H1 (cell line): Measurements from ENCODE around the gene ADGRD2. TPM values are rescaled to one million over a fixed set of nuclear protein-coding genes. Genes with fewer than 3 reads are reported as not detected.

Experiments used
- CTCF ChIA-PET: fragments of 300-600 bp; sonication (Branson Sonifier 250); formaldehyde crosslinking; loops from one replicate; lab custom pipeline; 2021; ENCODE audit not compliant: partially characterized antibody; lab: Charles Lee
- POLR2A ChIA-PET: fragments of 300-600 bp; sonication (Branson Sonifier 250); formaldehyde crosslinking; loops from one replicate; lab custom pipeline; 2021; ENCODE audit warnings: inconsistent platforms; ENCODE audit not compliant: partially characterized antibody; lab: Charles Lee
- DNase-seq, 2 experiments: peaks; one replicate each; pipeline versions ENCODE4 v3.0.0 to v3.0.0-alpha.2; 2010 to 2022; ENCODE audit warnings: low spot score in 2 of 2, low read depth in 1 of 2, mixed read lengths in 1 of 2
- FAIRE-seq: peaks from 2 replicates; lab custom pipeline; 2011; peaks lifted over from hg19 to GRCh38; lab: Jason Lieb, UNC
- H2AFZ ChIP-seq: 2 replicates; pipeline ENCODE4 v1.8.1; 2012; ENCODE audit warnings: low read length, inconsistent platforms
- H2AK5ac ChIP-seq: 2 replicates; pipeline ENCODE4 v1.6.1; 2013; ENCODE audit warnings: low read depth, low read length
- H2BK120ac ChIP-seq: replicated peaks from 2 replicates; pipeline ENCODE3; 2013; ENCODE audit warnings: low read depth, low read length, inconsistent platforms
- H2BK12ac ChIP-seq: 2 replicates; pipeline ENCODE4 v1.6.1; 2013; ENCODE audit warnings: low read depth, low read length
- H2BK15ac ChIP-seq: 2 replicates; pipeline ENCODE4 v1.6.1; 2013; ENCODE audit warnings: low read length
- H2BK20ac ChIP-seq: 2 replicates; pipeline ENCODE4 v1.6.1; 2013; ENCODE audit warnings: low read length
- H2BK5ac ChIP-seq: 2 replicates; pipeline ENCODE4 v1.6.1; 2013; ENCODE audit warnings: low read depth, low read length
- H3K14ac ChIP-seq: 2 replicates; pipeline ENCODE4 v1.6.1; 2013; ENCODE audit warnings: inconsistent platforms; ENCODE audit not compliant: insufficient read length
- H3K18ac ChIP-seq: 2 replicates; pipeline ENCODE4 v1.6.1; 2013; ENCODE audit warnings: low read length; ENCODE audit errors: extremely low read depth
- H3K23ac ChIP-seq: 2 replicates; pipeline ENCODE4 v1.6.1; 2013; ENCODE audit warnings: inconsistent platforms; ENCODE audit not compliant: insufficient read length
- H3K23me2 ChIP-seq: 2 replicates; pipeline ENCODE4 v1.6.1; 2013; ENCODE audit warnings: low read depth, low read length
- H3K27ac ChIP-seq: 2 replicates; pipeline ENCODE4 v1.6.1; 2011; ENCODE audit warnings: low read depth, low read length, inconsistent platforms
- H3K27me3 ChIP-seq, 4 experiments: replicated peaks in 1 of 4; 1 replicate in 1 of 4; 2 replicates in 3 of 4; pipeline versions ENCODE4 v1.6.1 to v1.8.1; 2011 to 2013; ENCODE audit warnings: low read length in 3 of 4, mild to moderate bottlenecking in 3 of 4, inconsistent platforms in 2 of 4, mixed read lengths in 2 of 4, moderate library complexity in 1 of 4; ENCODE audit not compliant: control insufficient read depth in 3 of 4, insufficient read depth in 3 of 4; ENCODE audit errors: extremely low read depth in 1 of 4
- H3K36me3 ChIP-seq, 4 experiments: 2 replicates each; pipeline versions ENCODE4 v1.6.1 to v1.8.1; 2011 to 2013; ENCODE audit warnings: mild to moderate bottlenecking in 4 of 4, low read length in 3 of 4, moderate library complexity in 2 of 4, control low read depth in 1 of 4, inconsistent platforms in 1 of 4; ENCODE audit not compliant: insufficient read depth in 4 of 4, control insufficient read depth in 2 of 4
- H3K4ac ChIP-seq: replicated peaks from 2 replicates; pipeline ENCODE3; 2013; ENCODE audit warnings: low read length, low read depth, mixed read lengths, inconsistent platforms; ENCODE audit not compliant: insufficient read length
- H3K4me1 ChIP-seq, 4 experiments: replicated peaks in 1 of 4; 1 replicate in 1 of 4; 2 replicates in 3 of 4; pipeline versions ENCODE4 v1.6.1 to v1.8.1; 2011 to 2013; ENCODE audit warnings: low read length in 3 of 4, inconsistent platforms in 2 of 4, mixed read lengths in 1 of 4; ENCODE audit not compliant: insufficient read depth in 4 of 4, control insufficient read depth in 3 of 4
- H3K4me2 ChIP-seq, 2 experiments: 2 replicates each; pipeline versions ENCODE4 v1.6.1 to v1.8.1; 2011 to 2013; ENCODE audit warnings: low read depth in 2 of 2, low read length in 2 of 2, control low read depth in 1 of 2, inconsistent platforms in 1 of 2, mild to moderate bottlenecking in 1 of 2; ENCODE audit not compliant: insufficient read depth in 1 of 2
- H3K4me3 ChIP-seq, 4 experiments: fragments of 200-600, 300-600 bp in 1 of 4; sonication (generic), shearing (Covaris generic), sonication (Bioruptor Twin) in 1 of 4; 2 replicates each; pipeline versions ENCODE4 v1.5.1 to v1.8.1; 2011 to 2016; ENCODE audit warnings: low read length in 4 of 4, low read depth in 3 of 4, control low read depth in 2 of 4, inconsistent platforms in 2 of 4, mild to moderate bottlenecking in 2 of 4, mixed read lengths in 1 of 4, moderate library complexity in 1 of 4; ENCODE audit not compliant: insufficient read depth in 2 of 4; ENCODE audit errors: extremely low read depth in 1 of 4
- H3K56ac ChIP-seq: replicated peaks from 2 replicates; pipeline ENCODE3; 2013; ENCODE audit warnings: low read depth, mild to moderate bottlenecking, mixed read lengths, low read length, inconsistent platforms; ENCODE audit not compliant: insufficient read length
- H3K79me1 ChIP-seq: 2 replicates; pipeline ENCODE4 v1.6.1; 2013; ENCODE audit warnings: low read depth, low read length, control low read depth
- H3K79me2 ChIP-seq, 2 experiments: 2 replicates each; pipeline versions ENCODE4 v1.6.1 to v1.8.1; 2012 to 2013; ENCODE audit warnings: low read length in 2 of 2, mild to moderate bottlenecking in 2 of 2, inconsistent platforms in 1 of 2; ENCODE audit not compliant: insufficient read depth in 2 of 2, control insufficient read depth in 1 of 2
- H3K9ac ChIP-seq, 4 experiments: replicated peaks in 1 of 4; 1 replicate in 1 of 4; 2 replicates in 3 of 4; pipeline versions ENCODE4 v1.6.1 to v1.8.1; 2011 to 2013; ENCODE audit warnings: low read depth in 3 of 4, low read length in 3 of 4, control low read depth in 2 of 4, mild to moderate bottlenecking in 2 of 4, moderate library complexity in 2 of 4, inconsistent platforms in 1 of 4; ENCODE audit errors: extremely low read depth in 1 of 4
- H3K9me3 ChIP-seq, 2 experiments: 2 replicates each; pipeline versions ENCODE4 v1.6.1 to v1.8.1; 2012 to 2013; ENCODE audit warnings: mild to moderate bottlenecking in 2 of 2, moderate library complexity in 2 of 2, control low read depth in 1 of 2, inconsistent platforms in 1 of 2, low read depth in 1 of 2, low read length in 1 of 2, mixed read lengths in 1 of 2; ENCODE audit not compliant: insufficient read depth in 2 of 2
- H4K20me1 ChIP-seq, 2 experiments: replicated peaks in 1 of 2; 2 replicates each; pipeline versions ENCODE3 to v1.8.1; 2011 to 2013; ENCODE audit warnings: inconsistent platforms in 2 of 2, low read length in 2 of 2, mild to moderate bottlenecking in 1 of 2; ENCODE audit not compliant: insufficient read depth in 2 of 2, control insufficient read depth in 1 of 2
- H4K5ac ChIP-seq: 2 replicates; pipeline ENCODE4 v1.6.1; 2013; ENCODE audit warnings: low read length, low read depth, mixed read lengths, inconsistent platforms; ENCODE audit not compliant: insufficient read length
- H4K8ac ChIP-seq: 2 replicates; pipeline ENCODE4 v1.8.0; 2013; ENCODE audit warnings: mild to moderate bottlenecking, moderate library complexity, low read length, inconsistent platforms; ENCODE audit not compliant: insufficient read depth; ENCODE audit errors: extremely low read depth
- H4K91ac ChIP-seq: replicated peaks from 2 replicates; pipeline ENCODE3; 2013; ENCODE audit warnings: low read length, mixed read lengths, inconsistent platforms; ENCODE audit not compliant: insufficient read length
- EGR1 ChIP-seq: IDR thresholded peaks from 2 replicates; pipeline ENCODE4 v1.6.1; 2011; ENCODE audit warnings: low read depth, low read length, borderline replicate concordance
- FOSL1 ChIP-seq: IDR thresholded peaks from 2 replicates; pipeline ENCODE4 v1.6.1; 2011; ENCODE audit warnings: mild to moderate bottlenecking, low read depth, low read length, moderate library complexity; ENCODE audit not compliant: insufficient read depth
- MAFK ChIP-seq: IDR thresholded peaks from 2 replicates; pipeline ENCODE4 v1.6.1; 2012; ENCODE audit warnings: low read depth, mild to moderate bottlenecking, improper control_type of control experiment, low read length
- POLR2AphosphoS5 ChIP-seq: IDR thresholded peaks from 2 replicates; pipeline ENCODE4 v1.6.1; 2011; ENCODE audit warnings: low read depth, low read length
- SAP30 ChIP-seq: fragments of 300-600 bp; sonication (generic); IDR thresholded peaks from 2 replicates; pipeline ENCODE4 v1.7.1; 2012; ENCODE audit warnings: low read length, moderate library complexity, mild to moderate bottlenecking, inconsistent platforms; ENCODE audit not compliant: insufficient read depth, insufficient replicate concordance
- SP1 ChIP-seq: IDR thresholded peaks from 2 replicates; pipeline ENCODE4 v1.6.1; 2011; ENCODE audit warnings: low read depth, low read length
- TCF12 ChIP-seq: IDR thresholded peaks from 2 replicates; pipeline ENCODE4 v1.6.1; 2011; ENCODE audit warnings: low read depth, mild to moderate bottlenecking, low read length
- WGBS, 2 experiments: shearing (Covaris generic) in 1 of 2; methylation state at CpG; one replicate each; pipeline versions ENCODE4 v1.1.6 to v1.1.7; 2013 to 2015; ENCODE audit warnings: low lambda C conversion rate in 2 of 2, mixed read lengths in 2 of 2, inconsistent platforms in 1 of 2, low coverage in 1 of 2, missing lambda C conversion rate in 1 of 2; ENCODE audit not compliant: insufficient replicate concordance in 2 of 2, insufficient coverage in 1 of 2, insufficient read length in 1 of 2; ENCODE audit errors: extremely low coverage in 1 of 2, missing lambda C conversion rate in 1 of 2; 5-methylcytosine and 5-hydroxymethylcytosine counted together
- polyA plus RNA-seq, 7 experiments: library from polyadenylated mRNA; depleted of rRNA in 3 of 7; stranded (reverse) in 5 of 7; unstranded in 2 of 7; fragments of >200 nt in 5 of 7; fragments of 200-250 nt in 2 of 7; gene quantifications; 1 replicate in 5 of 7; 2 replicates in 1 of 7; 4 replicates in 1 of 7; pipeline versions ENCODE4 v1.2.1 to v1.2.3, GENCODE V29; 2011 to 2013; ENCODE audit warnings: missing spikeins in 2 of 7, mixed read lengths in 2 of 7
- total RNA-seq: library from RNA; stranded (reverse); fragmentation: NEBNext Ultra II Directional; extraction: Animal tissue kit (Norgen Biotek cat#: 25700); gene quantifications from 2 replicates; pipeline ENCODE4 v1.2.1, GENCODE V29; 2021

ADGRD2 gene
- total and polyA plus RNA-seq, 2 of the 8 experiments (the other 6 are each of a cell fraction or from before 2014, with no cell fraction given): 0.41 to 1.4 TPM

DNA sequence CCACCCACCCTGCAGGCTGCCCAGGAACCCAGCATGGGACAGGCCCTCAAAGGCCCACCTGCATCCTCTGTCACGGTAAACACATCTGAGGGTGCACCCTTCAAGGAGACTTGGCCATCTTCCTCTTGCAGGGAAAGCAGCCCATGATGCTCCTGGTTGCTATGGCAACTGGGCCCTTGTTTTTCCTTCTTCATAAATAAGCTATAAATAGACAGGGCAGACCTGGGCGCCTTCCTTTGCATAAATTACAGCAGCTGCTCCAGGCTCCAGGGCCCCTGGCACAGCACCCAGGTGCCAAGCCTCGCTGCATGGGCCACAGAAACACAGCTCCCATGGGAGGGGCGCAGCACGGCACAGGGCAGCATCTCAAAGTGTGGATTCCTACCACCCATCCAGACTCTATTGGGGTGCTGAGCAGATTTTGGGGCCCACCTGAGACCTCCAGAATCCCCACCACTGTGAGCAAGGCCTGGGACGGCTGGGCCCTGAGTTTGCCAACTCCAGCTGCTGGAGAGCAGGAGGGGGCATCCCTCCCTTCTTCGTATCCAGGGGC lies 29.2 kb upstream of the ADGRD2 start:
- Histone ChIP-seq H2AFZ (no peak overlapping the region), H2BK12ac (no peak overlapping the region), H3K23ac (no peak overlapping the region), H2BK5ac (no peak overlapping the region), H3K27me3 (peaks cover 0 to 3% (median 0%) of the 10 kb centered on the region in 4 experiments; a peak in 2 of 7 replicates), H2AK5ac (no peak overlapping the region), H3K9me3 (no peaks in the 10 kb centered on the region), H3K56ac (no peak overlapping the region)
- TF ChIP-seq SP1 (no peak), POLR2AphosphoS5 (no peak), SAP30 (no peak), TCF12 (no peak), EGR1 (no peak), FOSL1 (no peak), MAFK (no peak)
- TF ChIP-seq, all 59 proteins: peak for 0
- H4K91ac ChIP-seq: no peak overlapping the region
- H3K4me1 ChIP-seq: peaks cover 0 to 2% (median 0%) of the 10 kb centered on the region in 4 experiments; a peak in 3 of 7 replicates
- no peak overlapping the region for H2BK20ac ChIP-seq
- H3K23me2 ChIP-seq: no peaks in the 10 kb centered on the region
- H3K4me2 ChIP-seq: no peak overlapping the region
- DNase-seq (no peak), FAIRE-seq (no peak)
- H3K27ac ChIP-seq: no peak overlapping the region
- ChIA-PET POLR2A (interaction anchor here (1.7 kb wide), 1 partner anchor 17 kb away, joined by 5 read pairs; no protein-coding TSS in a partner anchor), CTCF (interaction anchor here (1.1 to 19.9 kb wide), 14 partner anchors 9 to 116 kb away, joined by 3 to 330 read pairs (median 14); partner anchors contain the start of gene ADGRD2)
- no peak overlapping the region for H4K5ac ChIP-seq
- no peak overlapping the region for H3K4ac ChIP-seq
- H3K18ac ChIP-seq: no peak overlapping the region
- H3K79me2 ChIP-seq: no peaks in the 10 kb centered on the region
- H3K4me3 ChIP-seq: no peak overlapping the region
- 89% methylated on average over 7 of the region's 7 CpGs; no CpG with 5 or more reads in 1 of the 2 experiments for WGBS, 2 experiments
- H4K8ac ChIP-seq: no peak overlapping the region
- no peaks in the 10 kb centered on the region for H4K20me1 ChIP-seq
- H2BK15ac ChIP-seq: no peak overlapping the region
- H2BK120ac ChIP-seq: no peak overlapping the region
- H3K9ac ChIP-seq: no peak overlapping the region
- no peak overlapping the region for H3K14ac ChIP-seq
- H3K79me1 ChIP-seq: no peaks in the 10 kb centered on the region
- no peaks in the 10 kb centered on the region for H3K36me3 ChIP-seq
